NCI-H510A (cell line): ENCODE data around the gene DIP2C.

Experiments
- DNase-seq: peaks from one replicate; lab custom pipeline; 2025; lab: John Stamatoyannopoulos, UW

Gene DIP2C

GRCh38 chr10:494556-494955 lies 194.9 kb downstream of the DIP2C start:
- no peak for DNase-seq

- DNase-seq, result no peak
Measured at GRCh38 chr10:494149-494542, 195.3 kb downstream of the DIP2C start.

DNA sequence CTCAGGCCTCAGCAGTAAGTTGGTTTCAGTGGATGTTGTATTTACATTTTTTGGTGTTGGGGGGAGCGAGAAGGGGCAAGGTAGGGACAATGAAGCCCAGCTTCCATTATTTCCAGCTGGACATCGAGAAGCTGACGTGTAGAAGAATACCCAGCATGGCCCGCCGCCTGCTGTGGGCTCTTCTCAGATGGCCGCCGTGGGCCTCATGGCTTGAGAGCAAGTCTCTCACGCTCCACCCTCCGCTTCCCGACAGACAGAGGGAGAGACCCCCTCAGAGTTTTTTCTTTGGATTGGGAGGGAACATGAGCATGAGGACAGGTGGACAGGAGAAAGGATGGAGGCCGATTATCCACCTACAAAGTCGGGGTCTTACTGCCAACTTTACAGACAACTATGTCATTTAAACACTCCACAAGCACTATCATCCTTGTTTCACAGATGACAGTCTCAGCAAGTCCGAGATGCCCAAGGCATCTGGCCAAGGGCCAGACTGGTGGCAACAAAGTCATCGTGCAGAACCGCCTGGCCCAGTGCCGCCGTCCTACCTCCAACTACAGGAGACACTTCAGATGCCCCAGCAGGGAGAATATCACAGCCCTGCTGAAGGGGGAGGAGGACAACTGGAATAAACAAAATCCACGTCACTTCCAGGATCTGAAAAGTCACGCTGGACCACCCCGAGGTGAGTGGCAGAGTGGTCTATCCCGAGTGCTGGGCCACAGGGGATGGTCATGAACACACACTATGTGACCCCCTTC lies 195.9 kb downstream of the DIP2C start:
- DNase-seq, result no peak

DNA sequence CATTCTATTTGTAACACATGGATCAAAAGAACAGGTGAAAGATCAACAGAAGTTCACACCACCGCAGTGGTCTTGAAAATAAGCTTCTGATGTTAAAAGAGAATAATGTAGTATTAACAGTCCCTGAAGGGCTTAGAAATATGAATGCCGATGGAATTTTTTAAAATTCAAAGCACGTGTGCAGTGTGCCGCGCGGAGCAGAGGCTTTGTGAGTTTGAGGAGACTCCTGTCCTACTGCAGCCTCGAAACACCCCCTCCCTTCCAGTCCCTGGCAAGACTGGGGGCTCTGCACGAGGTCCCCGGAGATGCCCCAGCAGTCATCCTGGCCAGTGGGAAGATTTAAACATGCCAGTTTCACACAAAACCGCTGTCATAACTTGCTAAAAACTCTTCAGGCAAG lies 196.6 kb downstream of the DIP2C start:
- no peak for DNase-seq

DNA sequence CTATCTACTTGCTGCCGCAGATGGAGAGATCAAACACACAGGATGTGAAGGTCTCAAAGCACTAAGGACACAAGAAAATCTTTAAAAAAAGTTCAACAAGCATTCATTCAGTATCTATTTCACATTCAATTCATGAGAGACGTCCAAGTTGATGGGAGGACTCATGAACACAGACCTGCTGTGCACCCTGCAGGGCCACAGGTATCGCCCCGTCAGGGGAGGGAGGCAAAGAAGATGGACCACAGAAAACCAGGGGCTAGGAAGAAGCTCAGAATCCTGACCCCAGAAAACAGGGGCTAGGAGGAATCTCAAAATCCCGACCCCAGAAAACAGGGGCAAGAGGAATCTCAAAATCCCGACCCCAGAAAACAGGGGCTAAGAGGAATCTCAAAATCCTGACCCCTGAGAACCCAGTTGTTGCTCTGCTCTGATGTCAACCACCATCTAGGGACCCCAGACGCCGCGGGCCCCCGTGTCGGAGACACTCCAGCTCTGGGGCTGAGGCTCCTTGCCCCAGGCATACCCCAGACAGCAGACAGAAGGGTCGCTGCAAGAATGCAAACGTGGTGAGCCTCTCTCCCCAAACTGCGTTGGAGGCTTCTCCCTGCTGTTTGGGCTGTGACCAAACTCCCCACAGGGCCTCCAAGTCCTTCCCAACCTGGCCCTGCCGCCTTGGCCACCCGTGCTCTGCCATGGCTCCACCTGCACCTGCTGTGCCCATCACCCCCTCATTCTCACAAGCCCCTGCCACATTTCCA lies 197.6 kb downstream of the DIP2C start:
- DNase-seq, result no peak

- no peak for DNase-seq
Measured at GRCh38 chr10:490891-491571, 198.4 kb downstream of the DIP2C start.

DNA sequence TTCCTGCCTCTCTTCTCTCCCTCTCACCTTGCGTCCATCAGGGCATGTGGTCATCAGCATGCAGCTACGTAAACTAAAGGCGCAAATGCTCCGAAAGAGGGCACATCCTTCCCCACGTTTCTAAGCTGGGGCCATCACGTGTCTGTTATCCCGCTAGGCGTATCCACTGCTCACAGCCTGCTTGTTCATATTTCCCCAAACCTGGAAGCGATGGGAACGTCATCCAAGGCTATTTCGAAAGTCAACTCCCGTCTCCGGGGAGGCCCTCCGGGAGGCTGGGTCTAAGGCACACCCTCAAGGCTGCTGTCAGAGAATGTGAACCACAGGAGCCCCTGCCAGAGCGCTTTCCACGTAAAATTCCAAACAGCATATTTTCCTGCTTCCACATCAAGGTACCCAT lies 199.2 kb downstream of the DIP2C start:
- DNase-seq, result no peak

DNA sequence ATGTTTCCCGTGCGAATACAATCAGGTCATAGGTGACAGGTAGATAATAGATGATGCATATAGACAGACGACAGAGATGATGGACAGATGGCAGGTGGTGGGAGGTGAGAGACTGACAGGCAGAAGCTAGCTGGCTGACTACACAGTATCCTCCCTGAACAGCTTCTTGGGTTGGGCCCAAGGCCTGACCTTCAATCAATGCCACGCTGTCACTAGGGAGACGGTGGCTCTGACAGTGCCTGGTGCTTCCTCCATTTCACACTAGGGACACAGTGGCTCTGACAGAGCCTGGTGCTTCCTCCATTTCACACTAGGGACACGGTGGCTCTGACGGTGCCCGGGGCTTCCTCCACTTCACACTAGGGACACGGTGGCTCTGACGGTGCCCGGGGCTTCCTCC lies 200.1 kb downstream of the DIP2C start:
- DNase-seq, result no peak

DNA sequence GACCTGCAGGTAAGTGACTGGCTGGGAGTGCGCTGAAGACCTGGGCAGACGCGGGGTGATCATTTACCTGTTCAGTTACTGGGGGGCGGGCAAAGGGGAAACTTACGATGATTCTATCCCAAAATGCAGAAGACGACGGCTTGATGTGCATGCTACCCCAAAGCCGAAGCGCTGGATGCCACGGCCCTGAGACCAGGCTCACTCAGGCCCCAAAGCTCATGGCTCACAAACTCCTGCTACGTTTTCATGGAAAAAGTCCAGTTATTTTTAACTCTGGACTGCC lies 200.6 kb downstream of the DIP2C start:
- no peak for DNase-seq

DNA sequence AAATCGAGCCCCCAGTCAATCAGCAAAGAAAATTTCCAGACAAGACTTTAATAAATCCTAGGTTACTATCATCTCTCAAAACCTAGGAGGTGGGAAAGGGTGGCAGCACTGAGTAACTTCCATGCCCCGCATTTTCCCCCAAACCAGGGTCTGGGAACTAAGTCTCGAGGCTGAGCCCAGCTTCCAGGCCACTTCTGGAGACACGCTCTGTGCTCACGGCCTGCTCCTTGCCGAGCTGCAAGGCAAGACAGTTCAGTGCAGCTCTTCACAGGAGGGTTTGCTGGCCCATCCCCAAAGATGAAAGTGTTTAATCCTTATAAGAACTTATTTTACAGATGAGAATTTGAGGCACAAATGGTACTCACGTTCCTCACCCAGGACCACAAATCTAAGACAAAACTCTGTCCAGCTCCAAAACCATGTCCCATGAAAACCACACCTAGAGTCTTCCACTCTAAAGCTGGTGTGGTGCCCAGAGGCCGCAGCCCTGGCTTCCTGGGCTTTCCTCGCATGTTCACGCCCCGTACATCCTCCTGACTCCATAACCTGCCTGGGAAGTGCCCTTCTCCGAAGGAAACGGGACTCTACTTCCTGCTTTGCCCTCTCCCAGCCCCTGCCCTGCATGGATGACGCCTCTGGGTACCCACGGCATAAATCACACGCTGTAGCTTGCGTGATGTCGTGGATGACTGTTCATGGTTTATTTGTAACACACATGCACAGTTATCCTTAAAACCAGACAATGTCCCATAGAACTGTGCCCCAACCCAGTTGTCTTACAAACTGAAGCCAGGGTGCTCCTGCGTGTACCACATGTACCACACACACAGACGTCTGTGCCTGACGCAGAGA lies 201.2 kb downstream of the DIP2C start:
- no peak for DNase-seq

- DNase-seq, result no peak
Measured at GRCh38 chr10:486666-487322, 202.7 kb downstream of the DIP2C start.

DNA sequence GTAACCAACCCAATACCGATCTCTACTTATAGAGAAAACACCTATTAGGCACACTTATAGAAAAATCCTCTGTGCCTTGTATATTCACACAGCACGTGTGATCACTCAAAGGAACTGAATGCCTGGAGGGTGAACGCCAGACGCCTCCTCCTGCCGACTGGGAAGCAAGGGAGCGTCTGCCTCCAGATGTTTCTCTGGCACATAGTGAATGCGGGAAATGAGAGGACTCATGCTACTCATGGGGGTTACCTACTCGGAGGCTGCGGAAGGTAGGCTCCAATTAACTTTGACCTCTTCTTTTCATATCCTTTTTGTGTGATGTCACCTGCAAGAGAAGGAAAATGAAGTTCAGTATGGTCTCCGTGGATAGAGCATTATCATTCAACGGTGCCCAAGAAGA lies 203.3 kb downstream of the DIP2C start:
- no peak for DNase-seq

DNA sequence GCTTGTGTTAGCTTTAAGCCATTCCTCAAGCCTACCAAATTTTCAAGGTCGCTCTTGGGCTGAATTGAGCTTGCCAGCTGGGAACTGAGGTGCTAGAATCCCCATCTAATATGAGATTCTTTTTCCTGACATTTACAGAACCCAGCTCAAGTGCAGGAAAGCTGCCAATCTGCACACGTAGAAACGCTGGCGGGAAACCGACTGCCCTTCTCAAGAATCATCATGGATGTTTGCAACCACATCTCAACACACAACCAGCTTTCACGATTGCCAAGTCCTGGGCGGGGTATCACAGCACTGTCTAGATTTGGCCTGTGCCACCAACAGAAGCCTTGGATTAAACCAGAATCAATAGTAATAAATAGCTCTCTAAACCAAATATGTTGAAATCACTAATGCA lies 203.7 kb downstream of the DIP2C start:
- DNase-seq, result no peak

DNA sequence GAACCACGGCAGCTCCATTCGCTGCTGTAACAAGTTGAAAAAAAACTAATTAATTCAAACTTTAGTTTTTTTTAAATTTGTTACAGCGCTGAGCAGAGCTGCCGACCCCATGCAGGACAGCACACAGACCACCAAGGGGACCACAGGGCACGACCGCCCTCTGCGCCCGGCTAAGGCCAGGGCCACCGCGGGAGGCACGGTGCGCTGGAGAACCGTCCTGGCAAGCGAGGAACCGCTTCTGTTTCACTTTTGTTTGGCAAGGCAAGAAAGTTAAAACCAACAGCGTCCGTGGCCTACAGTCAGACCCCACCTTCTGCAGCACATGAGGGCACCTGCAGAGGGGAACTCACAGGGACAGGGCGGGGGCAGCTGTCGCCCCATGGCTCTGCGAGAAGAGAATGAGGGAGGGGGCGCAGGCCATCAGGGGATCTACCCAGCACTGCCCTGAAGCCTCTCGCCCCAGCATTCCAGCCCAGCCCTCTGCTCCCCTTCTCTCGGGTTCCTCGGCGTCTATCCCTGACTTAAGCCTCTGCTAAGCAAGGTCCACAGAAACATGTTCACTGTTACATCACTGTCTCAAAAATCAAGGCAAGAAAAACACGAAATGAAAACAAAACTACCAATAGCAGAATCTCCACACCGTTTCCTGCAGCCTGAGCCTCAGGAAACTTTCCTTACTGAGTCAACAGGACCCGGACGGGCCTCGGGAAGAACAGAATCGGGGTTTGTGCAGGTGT lies 204.4 kb downstream of the DIP2C start:
- no peak for DNase-seq

GRCh38 chr10:484441-484924 lies 205.0 kb downstream of the DIP2C start:
- no peak for DNase-seq

DNA sequence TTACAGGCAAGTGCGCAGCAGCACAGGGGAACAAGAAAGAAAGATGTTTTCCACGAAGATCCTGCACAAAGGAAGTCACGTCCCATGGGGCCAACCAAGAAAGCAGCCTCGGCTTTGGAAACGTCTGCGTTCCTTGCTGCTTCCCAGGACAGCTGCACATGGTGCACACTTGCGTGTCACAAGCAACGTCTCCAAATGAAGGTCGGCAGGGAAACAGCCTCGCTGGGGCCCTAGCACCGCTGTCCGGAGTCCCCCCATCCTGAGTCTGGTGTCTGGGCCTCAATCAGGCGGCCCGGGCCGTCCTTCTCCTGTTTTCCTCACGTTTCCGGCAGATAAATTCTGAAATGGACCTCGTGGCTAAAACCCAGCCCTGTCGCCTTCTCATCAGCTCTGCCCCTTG lies 206.2 kb downstream of the DIP2C start:
- no peak for DNase-seq

- DNase-seq, result no peak
Measured at GRCh38 chr10:482848-483247, 206.6 kb downstream of the DIP2C start.

- no peak for DNase-seq
Measured at GRCh38 chr10:482051-482501, 207.4 kb downstream of the DIP2C start.

GRCh38 chr10:481628-482027 lies 207.8 kb downstream of the DIP2C start:
- DNase-seq, result no peak

- no peak for DNase-seq
Measured at GRCh38 chr10:480928-481552, 208.4 kb downstream of the DIP2C start.
